ENCODE data around the gene TULP4.
"Not testable (repeated sequence)": the region's sequence is repeated elsewhere in the genome, so short reads cannot be mapped to it uniquely, and the experiment has no call there.

Gene TULP4

DNA sequence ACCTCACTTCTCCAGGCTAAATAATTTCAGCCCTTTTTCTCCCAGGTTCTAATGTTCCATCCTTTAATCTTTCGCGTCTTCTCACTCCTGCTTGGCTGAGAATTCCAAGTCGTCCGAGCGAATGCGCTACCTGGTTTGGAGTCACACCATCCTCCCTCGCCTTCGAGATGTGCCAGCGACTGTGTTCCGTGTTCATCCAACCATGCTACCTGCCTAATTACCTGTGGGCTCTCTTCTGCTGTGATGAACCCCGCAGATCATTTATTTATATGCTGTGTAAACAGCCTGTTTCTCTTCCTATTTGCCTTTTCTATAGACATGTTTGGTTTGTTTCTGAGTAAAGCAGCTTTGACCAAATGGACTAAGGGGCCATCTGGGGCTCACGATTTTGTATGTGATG is 164.1 kb downstream of the TULP4 start:
- DNase-seq, result no peak

DNA sequence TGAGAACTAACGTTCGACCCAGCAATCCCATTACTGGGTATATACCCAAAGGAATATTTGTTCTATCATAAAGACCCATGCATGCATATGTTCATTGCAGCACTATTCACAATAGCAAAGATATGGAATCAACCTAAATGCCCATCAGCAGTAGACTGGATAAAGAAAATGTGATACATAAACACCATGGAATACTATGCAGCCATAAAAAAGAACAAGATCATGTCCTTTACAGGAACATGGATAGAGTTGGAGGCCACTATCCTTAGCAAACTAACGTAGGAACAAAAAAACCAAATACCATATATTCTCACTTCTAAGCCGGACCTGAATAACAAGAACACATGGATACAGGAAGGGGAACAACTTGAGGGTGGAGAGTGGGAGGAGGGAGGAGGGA is 165.5 kb downstream of the TULP4 start:
- not testable (repeated sequence) for DNase-seq

DNA sequence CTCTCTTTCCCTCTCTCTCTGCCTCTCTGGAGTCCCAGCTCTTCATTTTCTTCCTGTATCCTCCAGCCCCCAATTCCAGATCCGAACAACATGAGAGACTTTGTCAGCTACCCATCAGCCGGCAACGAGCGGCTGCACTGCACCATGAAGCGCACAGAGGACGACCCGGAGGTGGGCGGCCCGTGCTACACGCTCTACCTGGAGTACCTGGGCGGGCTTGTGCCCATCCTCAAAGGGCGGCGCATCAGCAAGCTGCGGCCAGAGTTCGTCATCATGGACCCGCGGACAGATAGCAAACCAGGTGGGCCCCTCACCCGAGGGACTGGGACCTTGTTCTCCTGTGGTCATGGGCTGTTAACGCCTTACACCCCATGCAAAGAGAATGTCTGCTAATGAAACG is 168.7 kb downstream of the TULP4 start:
- DNase-seq, result no peak

DNA sequence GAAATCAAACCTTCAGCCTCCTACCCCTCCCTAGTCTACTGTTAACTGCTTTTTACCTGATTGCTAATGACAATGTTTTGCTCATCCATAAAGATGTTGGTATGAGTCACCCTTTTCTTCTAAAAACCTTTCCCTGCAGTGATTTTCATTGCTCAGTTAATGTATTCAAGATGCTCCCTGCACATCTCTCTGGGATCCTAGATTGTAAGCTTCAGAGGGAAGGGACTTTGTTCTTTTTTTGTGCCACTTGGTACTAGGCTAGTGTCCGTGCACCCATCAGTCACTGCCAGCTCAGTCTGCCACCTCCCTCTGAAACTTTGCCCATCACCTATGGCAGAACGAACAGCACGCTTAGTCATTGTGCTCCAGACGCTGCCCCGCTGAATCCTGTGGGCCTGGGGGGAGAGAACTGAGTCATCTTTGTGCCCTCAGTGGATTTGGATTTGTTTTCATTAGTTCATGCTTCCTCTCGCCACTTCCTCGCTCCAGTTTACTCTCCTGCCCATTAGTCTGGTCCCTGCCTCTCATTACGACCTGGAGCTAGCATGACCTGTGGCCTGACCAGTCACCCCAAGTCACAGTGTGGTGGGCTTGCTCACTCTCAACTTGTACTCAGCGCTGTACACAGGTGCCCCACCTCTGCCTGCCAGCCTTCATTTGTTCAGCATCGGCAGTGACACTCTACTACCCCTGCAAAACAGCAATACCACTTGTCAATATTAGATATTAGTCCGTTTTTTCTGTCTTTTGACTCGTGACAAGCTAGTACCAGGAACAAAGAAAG is 169.6 kb downstream of the TULP4 start:
- DNase-seq, result no peak

DNA sequence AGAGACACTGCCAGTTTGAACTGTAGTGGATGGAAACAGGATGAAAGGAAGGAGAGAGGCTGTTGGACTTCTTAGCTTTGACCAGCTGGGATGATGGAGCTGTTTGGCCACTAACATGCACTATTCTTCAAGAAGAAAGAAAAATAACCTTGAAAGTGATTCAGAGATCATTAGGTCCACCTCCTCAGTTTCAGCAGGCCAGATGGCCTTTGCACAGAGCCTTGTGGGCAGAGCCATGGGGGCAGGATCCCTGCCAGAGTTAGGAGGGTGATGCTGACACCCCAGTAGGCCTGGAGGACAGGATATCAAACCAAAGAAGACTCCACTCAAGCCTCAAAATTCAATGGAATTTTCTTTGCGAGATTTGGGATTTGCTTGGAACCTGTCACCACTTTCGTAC is 173.2 kb downstream of the TULP4 start:
- no peak for DNase-seq

DNA sequence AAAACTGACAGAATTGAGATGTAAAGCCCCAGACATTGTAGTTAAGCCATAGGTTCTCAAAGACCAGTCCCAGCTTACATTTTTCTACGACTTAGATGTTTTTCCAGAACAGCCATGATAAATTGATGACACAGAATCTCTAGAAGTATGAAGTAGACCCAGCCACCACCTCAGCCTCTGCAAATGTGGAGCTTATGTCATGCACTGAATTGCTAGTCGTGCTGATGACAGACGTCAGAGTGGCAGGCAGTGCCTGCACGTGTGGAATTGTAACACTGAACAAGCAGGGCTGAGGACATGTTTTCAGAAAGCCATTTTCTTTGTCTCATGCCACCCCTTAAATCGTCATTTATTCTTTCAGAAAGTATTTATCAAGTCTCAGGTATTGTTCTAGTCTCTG is 175.2 kb downstream of the TULP4 start:
- DNase-seq, result no peak

DNA sequence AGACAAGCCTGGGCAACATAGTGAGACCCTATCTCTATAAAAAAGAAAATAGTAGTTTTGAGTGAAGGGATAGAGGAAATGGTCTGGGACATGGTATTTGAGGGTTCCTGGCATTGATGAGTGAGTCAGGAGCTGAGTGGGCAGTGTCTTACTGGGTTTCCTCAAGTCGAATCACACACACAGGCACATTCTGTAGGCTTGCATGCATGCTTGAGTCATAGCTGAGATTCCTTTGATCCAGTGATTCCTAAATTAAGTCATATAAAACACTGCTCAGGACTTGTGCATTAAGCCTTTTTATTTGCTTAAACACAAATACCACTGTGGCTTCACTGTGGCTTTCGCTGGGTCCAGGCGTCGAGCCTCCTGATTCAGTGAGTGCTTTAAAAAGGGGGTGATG is 175.8 kb downstream of the TULP4 start:
- no peak for DNase-seq

DNA sequence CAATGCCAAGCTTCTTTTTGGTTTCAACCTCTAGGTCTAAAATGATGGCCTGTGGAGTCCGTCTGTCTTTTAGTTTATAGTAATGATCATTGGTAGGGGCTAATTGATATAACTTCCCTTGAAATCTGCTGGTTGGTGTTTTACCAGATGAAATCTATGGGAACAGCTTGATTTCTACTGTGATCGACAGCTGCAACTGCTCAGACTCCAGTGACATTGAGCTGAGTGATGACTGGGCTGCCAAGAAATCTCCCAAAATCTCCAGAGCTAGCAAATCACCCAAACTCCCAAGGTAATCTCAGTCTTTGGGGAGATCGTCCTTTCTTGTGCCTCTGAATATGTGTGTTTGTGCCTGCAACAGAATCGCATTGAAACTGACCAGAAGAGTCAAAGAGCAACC is 177.2 kb downstream of the TULP4 start:
- DNase-seq, result no peak

DNA sequence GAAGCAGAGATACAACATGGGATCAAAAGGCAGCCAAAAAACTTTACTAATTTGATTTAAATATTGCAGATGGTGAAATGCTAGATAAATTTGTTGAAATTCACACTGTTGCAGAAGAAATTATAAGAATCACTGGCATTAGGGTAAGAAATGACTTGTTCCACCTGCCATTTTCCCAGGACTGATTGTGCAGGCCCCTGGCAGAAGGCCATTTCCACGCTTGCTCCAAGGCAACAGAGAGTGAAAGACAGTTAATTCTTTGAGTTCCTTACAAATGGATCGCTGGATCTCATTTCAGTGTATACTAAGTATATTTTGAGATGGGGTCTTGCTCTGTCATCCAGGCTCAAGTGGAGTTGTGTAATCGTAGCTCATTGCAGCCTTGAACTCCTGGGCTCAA is 180.6 kb downstream of the TULP4 start:
- no peak for DNase-seq

DNA sequence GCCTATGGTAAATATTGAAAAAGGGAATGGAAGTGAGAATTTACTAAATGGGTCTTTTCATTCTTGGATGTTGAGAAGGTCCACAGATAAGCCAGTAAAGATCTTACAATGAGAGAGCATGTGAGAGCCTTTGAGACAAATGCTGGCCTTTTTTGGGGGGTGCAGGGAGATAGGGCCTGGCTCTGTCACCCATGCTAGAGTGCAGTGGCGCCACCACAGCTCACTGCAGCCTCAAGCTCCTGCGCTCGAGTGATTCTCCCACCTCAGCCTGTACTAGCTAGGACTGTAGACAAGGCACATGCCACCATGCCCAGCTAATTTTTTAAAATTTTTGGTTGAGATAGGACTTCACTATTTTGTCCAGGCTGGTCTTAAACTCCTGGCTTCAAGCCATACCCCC is 184.4 kb downstream of the TULP4 start:
- no peak for DNase-seq

DNA sequence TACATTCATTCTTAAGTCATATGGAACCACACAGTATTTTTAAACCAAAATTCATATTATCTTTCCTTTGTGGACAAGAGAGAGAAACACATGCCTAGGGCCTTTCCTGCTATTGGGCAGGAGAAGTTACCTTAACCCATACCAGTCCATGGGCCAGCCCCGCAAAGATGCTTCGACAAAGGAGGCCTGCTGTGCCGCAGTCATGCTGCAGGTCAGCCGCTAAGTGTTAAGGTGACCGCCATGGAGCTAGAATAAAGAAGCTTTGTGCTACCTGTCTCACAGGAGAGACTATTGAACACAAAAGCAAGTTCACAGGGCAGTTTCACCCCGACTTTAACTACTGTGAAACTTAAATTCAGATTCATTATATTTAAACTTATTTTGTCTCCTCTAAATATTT is 185.4 kb downstream of the TULP4 start:
- DNase-seq, result no peak

DNA sequence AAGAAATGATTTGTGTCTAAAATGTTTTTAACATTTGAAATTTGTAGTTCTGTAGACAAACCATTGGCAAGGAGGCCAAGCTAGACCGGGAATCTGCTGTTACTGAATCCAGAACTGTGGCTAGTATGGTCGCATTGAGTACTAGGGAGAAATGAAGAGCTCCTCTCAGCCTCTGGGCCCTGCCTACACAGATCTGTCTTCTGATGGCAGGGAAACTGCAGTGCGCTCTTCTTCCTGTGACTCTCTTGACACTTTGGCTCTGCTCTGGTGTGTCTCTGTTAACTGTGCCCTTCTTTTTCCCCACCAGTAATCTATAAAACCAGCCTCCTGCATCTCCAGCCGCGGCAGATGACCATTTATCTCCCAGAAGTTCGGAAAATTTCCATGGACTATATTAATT is 186.1 kb downstream of the TULP4 start:
- no peak for DNase-seq

DNA sequence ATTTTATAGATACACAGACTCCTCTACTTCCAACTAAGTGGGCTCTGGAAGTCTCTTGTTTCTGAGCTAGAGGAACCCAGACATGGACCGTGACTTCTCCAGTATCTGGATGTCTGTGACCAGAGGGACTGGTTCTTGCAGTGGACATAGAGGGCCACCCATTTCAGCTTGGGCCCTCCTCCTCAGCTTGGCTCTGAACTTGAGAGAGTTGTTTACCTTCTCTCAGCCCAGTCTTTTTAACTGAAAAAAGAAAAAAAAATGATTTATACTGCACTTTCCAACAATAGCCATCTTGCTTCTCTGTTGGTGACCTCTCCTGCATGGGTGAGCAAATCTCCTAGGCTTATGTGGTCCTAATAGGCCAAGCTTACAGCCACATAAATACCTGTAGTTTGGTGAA is 187.3 kb downstream of the TULP4 start:
- no peak for DNase-seq

DNA sequence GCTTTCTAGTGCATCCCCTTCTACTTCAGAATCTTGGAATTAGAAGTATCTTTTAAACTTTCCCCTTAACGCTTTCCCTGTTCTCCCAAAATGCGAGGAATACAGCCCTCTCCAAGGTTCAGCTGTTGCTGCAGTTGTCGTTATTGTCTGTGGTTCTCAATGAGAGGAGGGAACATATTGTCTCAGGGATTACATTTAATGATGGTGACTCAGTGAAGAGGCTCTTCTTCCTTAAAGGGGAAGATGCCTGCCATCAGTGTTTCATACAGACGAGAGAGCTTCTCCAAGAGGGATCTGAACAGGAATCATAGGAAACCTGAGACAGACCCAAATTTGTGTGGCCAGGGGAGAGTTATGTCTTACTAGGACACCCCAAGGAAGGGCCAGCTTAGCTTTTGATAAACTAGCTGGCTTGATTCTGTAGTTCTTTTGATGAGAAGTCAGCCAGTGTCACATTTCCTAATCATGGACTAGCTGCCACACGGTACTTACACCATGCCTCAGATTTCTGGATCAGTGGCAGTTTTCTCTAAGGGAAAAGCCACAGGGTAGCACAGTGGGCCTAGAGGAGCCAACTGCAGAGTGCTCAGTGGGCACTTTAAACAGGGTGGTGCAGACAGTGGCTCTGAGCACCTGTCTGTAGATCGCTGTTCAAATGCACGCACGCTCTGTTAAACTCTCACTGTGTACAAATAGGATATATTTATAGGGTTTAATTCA is 187.9 kb downstream of the TULP4 start:
- no peak for DNase-seq

DNA sequence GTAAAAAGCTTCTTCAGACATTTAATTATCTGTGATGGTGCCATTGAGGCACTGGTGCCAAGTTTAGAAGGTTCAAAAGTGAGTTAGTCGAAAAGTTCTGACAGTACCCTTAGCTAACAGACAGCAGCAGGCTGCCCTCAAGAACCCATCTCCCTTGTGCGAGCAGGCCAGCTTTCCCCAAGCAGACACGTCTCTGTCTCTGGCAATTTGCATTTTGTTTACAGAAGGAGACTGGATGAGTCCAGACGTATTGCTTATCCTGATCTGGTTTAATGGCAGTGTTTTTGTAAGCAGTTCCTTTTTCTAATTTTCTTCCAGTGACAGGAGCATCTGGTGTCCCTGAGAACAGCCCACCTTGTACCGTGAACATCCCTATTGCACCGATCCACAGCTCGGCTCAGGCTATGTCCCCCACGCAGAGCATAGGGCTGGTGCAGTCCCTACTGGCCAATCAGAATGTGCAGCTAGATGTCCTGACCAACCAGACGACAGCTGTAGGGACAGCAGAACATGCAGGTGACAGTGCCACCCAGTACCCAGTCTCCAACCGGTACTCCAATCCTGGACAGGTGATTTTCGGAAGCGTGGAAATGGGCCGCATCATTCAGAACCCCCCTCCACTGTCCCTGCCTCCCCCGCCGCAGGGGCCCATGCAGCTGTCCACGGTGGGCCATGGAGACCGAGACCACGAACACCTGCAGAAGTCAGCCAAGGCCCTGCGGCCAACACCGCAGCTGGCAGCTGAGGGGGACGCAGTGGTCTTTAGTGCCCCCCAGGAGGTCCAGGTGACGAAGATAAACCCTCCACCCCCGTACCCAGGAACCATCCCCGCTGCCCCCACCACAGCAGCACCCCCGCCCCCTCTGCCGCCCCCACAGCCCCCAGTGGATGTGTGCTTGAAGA is 189.3 kb downstream of the TULP4 start:
- no peak for DNase-seq

DNA sequence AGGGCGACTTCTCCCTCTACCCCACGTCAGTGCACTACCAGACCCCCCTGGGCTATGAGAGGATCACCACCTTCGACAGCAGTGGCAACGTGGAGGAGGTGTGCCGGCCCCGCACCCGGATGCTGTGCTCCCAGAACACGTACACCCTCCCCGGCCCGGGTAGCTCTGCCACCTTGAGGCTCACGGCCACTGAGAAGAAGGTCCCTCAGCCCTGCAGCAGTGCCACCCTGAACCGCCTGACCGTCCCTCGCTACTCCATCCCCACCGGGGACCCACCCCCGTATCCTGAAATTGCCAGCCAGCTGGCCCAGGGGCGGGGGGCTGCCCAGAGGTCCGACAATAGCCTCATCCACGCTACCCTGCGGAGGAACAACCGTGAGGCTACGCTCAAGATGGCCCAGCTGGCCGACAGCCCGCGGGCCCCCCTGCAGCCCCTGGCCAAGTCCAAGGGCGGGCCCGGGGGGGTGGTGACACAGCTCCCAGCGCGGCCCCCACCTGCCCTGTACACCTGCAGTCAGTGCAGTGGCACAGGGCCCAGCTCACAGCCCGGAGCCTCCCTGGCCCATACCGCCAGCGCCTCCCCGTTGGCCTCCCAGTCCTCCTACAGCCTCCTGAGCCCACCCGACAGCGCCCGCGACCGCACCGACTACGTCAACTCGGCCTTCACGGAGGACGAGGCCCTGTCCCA is 190.1 kb downstream of the TULP4 start:
- no peak for DNase-seq

DNA sequence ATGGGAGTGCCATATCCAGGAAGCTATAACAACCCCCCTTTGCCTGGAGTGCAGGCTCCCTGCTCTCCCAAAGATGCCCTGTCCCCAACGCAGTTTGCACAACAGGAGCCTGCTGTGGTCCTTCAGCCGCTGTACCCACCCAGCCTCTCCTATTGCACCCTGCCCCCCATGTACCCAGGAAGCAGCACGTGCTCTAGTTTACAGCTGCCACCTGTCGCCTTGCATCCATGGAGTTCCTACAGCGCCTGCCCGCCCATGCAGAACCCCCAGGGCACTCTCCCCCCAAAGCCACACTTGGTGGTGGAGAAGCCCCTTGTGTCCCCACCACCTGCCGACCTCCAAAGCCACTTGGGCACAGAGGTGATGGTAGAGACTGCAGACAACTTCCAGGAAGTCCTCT is 191.0 kb downstream of the TULP4 start:
- no peak for DNase-seq

DNA sequence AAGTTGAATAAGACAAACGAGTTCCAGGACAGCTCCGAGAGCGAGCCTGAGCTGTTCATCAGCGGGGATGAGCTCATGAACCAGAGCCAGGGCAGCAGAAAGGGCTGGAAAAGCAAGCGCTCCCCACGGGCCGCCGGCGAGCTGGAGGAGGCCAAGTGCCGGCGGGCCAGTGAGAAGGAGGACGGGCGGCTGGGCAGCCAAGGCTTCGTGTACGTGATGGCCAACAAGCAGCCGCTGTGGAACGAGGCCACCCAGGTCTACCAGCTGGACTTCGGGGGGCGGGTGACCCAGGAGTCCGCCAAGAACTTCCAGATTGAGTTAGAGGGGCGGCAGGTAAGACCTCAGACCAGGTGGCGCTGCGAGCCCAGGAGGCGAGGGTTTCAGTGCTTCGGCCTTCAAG is 191.6 kb downstream of the TULP4 start:
- no peak for DNase-seq

DNA sequence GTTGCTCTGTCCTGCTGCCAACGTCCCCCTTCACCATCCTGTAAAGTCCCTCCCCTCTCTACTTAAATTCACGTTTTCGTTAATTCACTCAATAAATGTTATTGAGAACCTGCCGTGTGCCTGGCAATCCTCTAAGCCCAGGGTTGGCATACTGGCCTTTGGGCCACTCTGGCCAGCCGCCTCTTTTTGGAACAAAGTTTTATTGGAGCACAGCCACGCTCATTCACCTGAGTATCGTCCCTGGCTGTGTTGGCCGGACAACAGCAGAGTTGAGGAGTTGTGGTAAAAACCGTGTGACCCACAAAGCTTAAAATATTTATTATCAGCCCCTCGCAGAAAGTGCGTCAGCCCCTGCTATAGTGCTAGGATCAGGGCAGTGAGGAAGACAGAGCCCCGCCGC is 192.9 kb downstream of the TULP4 start:
- DNase-seq, result no peak

DNA sequence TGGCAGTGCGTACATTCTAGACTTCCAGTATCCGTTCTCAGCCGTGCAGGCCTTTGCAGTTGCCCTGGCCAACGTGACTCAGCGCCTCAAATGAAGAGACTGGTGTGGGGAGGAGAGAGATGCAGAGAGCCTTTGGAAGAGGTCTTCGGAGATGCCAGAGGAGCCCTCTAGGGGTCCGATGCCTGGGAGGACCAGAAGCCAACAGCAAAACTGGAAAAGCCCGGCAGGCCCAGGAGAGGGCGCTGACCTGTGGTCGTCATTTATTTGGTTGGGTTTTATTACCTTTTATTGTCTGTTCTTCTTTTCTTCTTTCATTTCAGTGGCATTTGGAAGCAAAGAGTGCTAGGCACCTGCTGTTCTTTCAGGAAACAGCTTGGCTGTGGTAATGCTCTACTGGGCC is 194.3 kb downstream of the TULP4 start:
- DNase-seq, result no peak

DNA sequence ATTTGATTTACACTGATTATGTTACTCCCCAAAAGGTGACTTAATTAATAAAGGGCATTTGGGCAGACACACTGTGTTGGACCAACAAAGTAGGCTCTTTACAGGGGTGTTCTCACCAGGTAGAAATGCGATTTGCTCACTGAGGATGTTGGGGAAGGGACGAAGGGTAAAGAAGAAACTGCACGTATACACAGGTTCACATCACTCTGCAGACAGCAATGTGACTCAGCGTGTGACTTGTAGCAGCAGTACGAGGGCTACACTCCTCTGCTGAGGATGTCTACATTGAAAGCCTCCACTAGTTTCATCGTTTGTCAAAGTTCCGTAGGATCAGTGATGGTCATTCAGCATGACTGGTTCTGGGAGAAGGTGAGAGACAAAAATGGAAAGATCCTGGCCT is 194.9 kb downstream of the TULP4 start:
- DNase-seq, result no peak

DNA sequence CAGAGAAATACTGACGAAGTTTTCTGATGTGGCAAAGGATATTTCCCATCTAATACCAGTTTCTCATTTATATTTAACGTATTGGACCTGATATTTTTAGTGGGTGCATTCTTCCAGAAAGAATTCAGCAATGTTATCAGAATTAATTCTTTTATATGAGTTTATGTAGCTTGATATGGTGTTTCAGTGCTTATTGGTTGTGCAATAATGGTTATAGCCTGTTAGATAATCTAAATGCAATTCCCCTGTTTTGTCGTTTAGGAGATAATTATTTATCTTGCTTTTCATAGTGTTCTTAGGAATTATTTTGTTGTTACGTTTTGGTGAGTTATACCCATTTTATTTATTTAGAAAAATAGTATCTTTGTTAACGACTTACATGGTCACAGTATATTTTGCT is 196.2 kb downstream of the TULP4 start:
- no peak for DNase-seq

DNA sequence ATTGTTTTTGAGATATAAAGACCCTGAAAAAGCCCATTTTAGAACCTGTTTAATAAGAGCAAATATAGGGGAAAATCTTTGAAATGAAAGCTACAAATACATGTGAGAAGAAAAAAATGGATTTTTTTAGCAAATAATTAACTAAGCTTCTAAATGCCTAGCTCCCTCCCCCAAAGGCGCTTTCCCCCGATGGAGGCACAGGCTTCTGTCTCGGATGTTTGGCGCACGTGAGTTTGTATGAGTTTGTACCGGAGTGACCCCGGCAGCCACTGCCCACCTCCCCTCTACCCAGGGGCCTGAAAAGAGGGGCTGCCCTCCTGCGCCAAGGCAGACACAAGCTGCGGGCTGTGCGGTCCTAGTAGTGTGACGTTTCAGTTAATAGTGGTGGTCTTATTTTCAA is 197.2 kb downstream of the TULP4 start:
- no peak for DNase-seq
